Karpas-422 (cell line): ENCODE data around the gene SYTL3. TPM values are rescaled to one million over a fixed set of nuclear protein-coding genes. Genes with fewer than 3 reads are reported as not detected.
"Not testable (repeated sequence)": the region's sequence is repeated elsewhere in the genome, so short reads cannot be mapped to it uniquely, and the experiment has no call there.

Experiments
- DNase-seq: peaks from one replicate; pipeline ENCODE4 v3.0.0-alpha.2; 2015
- H2AFZ ChIP-seq: fragments of 200-600 bp; sonication (generic); 2 replicates; pipeline ENCODE4 v1.6.1; 2014; ENCODE audit warnings: antibody characterized with exemption, low read length, mixed read lengths
- H3K27ac ChIP-seq: fragments of 200-600 bp; sonication (generic); 2 replicates; pipeline ENCODE4 v1.5.1; 2014; ENCODE audit warnings: mild to moderate bottlenecking, low read length, moderate library complexity
- H3K27me3 ChIP-seq: fragments of 200-600 bp; sonication (generic); 2 replicates; pipeline ENCODE4 v1.6.1; 2014; ENCODE audit warnings: low read length, mixed read lengths
- H3K36me3 ChIP-seq: fragments of 200-600 bp; sonication (generic); 2 replicates; pipeline ENCODE4 v1.6.1; 2014; ENCODE audit warnings: low read length, mixed read lengths; ENCODE audit not compliant: insufficient read depth
- H3K4me1 ChIP-seq: fragments of 200-600 bp; sonication (generic); 2 replicates; pipeline ENCODE4 v1.6.1; 2014; ENCODE audit warnings: mild to moderate bottlenecking, low read length, mixed read lengths
- H3K4me2 ChIP-seq: fragments of 200-600 bp; sonication (generic); 2 replicates; pipeline ENCODE4 v1.6.1; 2014; ENCODE audit warnings: low read length, low read depth, mild to moderate bottlenecking; ENCODE audit not compliant: poor library complexity, severe bottlenecking
- H3K4me3 ChIP-seq: fragments of 200-600 bp; sonication (generic); 2 replicates; pipeline ENCODE4 v1.5.1; 2014; ENCODE audit warnings: mild to moderate bottlenecking, antibody characterized with exemption, low read length, mixed read lengths
- H3K79me2 ChIP-seq: fragments of 200-600 bp; sonication (generic); 2 replicates; pipeline ENCODE4 v1.6.1; 2014; ENCODE audit warnings: mild to moderate bottlenecking, low read length, mixed read lengths
- H3K9ac ChIP-seq: fragments of 200-600 bp; sonication (generic); 2 replicates; pipeline ENCODE4 v1.6.0; 2014; ENCODE audit warnings: low read length
- H3K9me2 ChIP-seq: fragments of 200-600 bp; sonication (generic), shearing (Covaris generic); replicated peaks from 2 replicates; pipeline ENCODE4 v1.6.0; 2014; ENCODE audit warnings: mild to moderate bottlenecking, low read length, moderate library complexity; ENCODE audit not compliant: insufficient read depth
- H3K9me3 ChIP-seq: fragments of 300-700, 200-600 bp; sonication (generic); 2 replicates; pipeline ENCODE4 v1.6.1; 2014; ENCODE audit warnings: low read length, mixed read lengths
- H4K20me1 ChIP-seq: fragments of 200-600 bp; sonication (generic); 2 replicates; pipeline ENCODE4 v1.6.1; 2014; ENCODE audit warnings: mild to moderate bottlenecking, antibody characterized with exemption, low read length, low read depth; ENCODE audit not compliant: insufficient read depth
- total RNA-seq: library from RNA; depleted of rRNA; stranded (reverse); fragments of >200 nt; shearing (Covaris generic); gene quantifications from 2 replicates; pipeline ENCODE4 v1.2.3, GENCODE V29; 2014; ENCODE audit warnings: low replicate concordance

The SYTL3 gene
- total RNA-seq, 1 experiment from 2014 or later: 0.41 TPM

GRCh38 chr6:158651981-158652737 is 2.3 kb downstream of the SYTL3 start:
- H3K4me3 ChIP-seq, H3K9me3 ChIP-seq, H3K9me2 ChIP-seq, H3K36me3 ChIP-seq, H2AFZ ChIP-seq, H3K4me2 ChIP-seq, DNase-seq, H3K9ac ChIP-seq, H3K79me2 ChIP-seq, H3K27ac ChIP-seq, H3K27me3 ChIP-seq, H4K20me1 ChIP-seq: not testable (repeated sequence)
- peaks cover 13% of the 10 kb centered on the region for H3K4me1 ChIP-seq

GRCh38 chr6:158653577-158654354 is 3.9 kb downstream of the SYTL3 start:
- no peaks in the 10 kb centered on the region for H3K9me3 ChIP-seq

GRCh38 chr6:158654498-158654897 is 4.6 kb downstream of the SYTL3 start:
- Histone ChIP-seq H3K79me2 (no peaks in the 10 kb centered on the region), H3K9me3 (no peaks in the 10 kb centered on the region), H3K9ac (no peak overlapping the region), H3K27ac (no peak overlapping the region), H2AFZ (no peak overlapping the region), H3K27me3 (no peaks in the 10 kb centered on the region), H3K4me1 (peaks cover 9% of the 10 kb centered on the region), H3K36me3 (no peaks in the 10 kb centered on the region), H4K20me1 (no peaks in the 10 kb centered on the region), H3K4me3 (no peak overlapping the region), H3K4me2 (no peak overlapping the region), H3K9me2 (no peaks in the 10 kb centered on the region)
- no peak for DNase-seq

More at GRCh38 chr6:158653577-158654354, 3.9 kb downstream of the SYTL3 start:
- no peaks in the 10 kb centered on the region for H4K20me1 ChIP-seq
- H3K27me3 ChIP-seq: no peaks in the 10 kb centered on the region
- no peaks in the 10 kb centered on the region for H3K79me2 ChIP-seq
- no peak overlapping the region for H3K4me3 ChIP-seq
- H3K36me3 ChIP-seq: no peaks in the 10 kb centered on the region
- no peaks in the 10 kb centered on the region for H3K9me2 ChIP-seq
- no peak overlapping the region for H3K9ac ChIP-seq
- no peak overlapping the region for H2AFZ ChIP-seq
- DNase-seq: no peak
- no peak overlapping the region for H3K4me2 ChIP-seq
- H3K4me1 ChIP-seq: peaks cover 13% of the 10 kb centered on the region
- no peak overlapping the region for H3K27ac ChIP-seq

GRCh38 chr6:158654960-158655489 is 5.2 kb downstream of the SYTL3 start:
- Histone ChIP-seq H4K20me1 (no peaks in the 10 kb centered on the region), H2AFZ (no peak overlapping the region), H3K4me3 (no peak overlapping the region), H3K9ac (no peak overlapping the region), H3K27ac (no peak overlapping the region), H3K36me3 (no peaks in the 10 kb centered on the region), H3K9me2 (no peaks in the 10 kb centered on the region), H3K9me3 (no peaks in the 10 kb centered on the region), H3K4me1 (peaks cover 4% of the 10 kb centered on the region), H3K79me2 (no peaks in the 10 kb centered on the region), H3K27me3 (no peaks in the 10 kb centered on the region), H3K4me2 (no peak overlapping the region)
- DNase-seq: no peak

- Histone ChIP-seq H2AFZ (no peak overlapping the region), H3K27ac (no peak overlapping the region), H4K20me1 (no peaks in the 10 kb centered on the region), H3K79me2 (no peaks in the 10 kb centered on the region), H3K4me3 (no peak overlapping the region), H3K9ac (no peak overlapping the region), H3K4me1 (no peaks in the 10 kb centered on the region), H3K27me3 (no peaks in the 10 kb centered on the region), H3K9me3 (no peaks in the 10 kb centered on the region), H3K4me2 (no peak overlapping the region), H3K9me2 (no peaks in the 10 kb centered on the region), H3K36me3 (no peaks in the 10 kb centered on the region)
- DNase-seq: no peak
Observed at GRCh38 chr6:158655569-158656450, 6.0 kb downstream of the SYTL3 start.

- H3K9me2 ChIP-seq, H3K27me3 ChIP-seq, H3K27ac ChIP-seq, H3K9ac ChIP-seq, H3K4me3 ChIP-seq, H3K4me2 ChIP-seq, H3K79me2 ChIP-seq, DNase-seq, H3K36me3 ChIP-seq, H3K9me3 ChIP-seq, H2AFZ ChIP-seq, H4K20me1 ChIP-seq, H3K4me1 ChIP-seq: not testable (repeated sequence)
Observed at GRCh38 chr6:158656986-158657385, 7.1 kb downstream of the SYTL3 start.

- Histone ChIP-seq H3K36me3 (no peaks in the 10 kb centered on the region), H3K27ac (no peak overlapping the region), H2AFZ (no peak overlapping the region), H3K9ac (no peak overlapping the region), H3K4me3 (no peak overlapping the region), H3K27me3 (no peaks in the 10 kb centered on the region), H3K9me3 (no peaks in the 10 kb centered on the region), H3K4me1 (no peaks in the 10 kb centered on the region), H3K9me2 (no peaks in the 10 kb centered on the region), H3K79me2 (no peaks in the 10 kb centered on the region), H3K4me2 (no peak overlapping the region), H4K20me1 (no peaks in the 10 kb centered on the region)
- peak; percentile 74 for DNase-seq
Observed at GRCh38 chr6:158660333-158660754, 10.5 kb downstream of the SYTL3 start.
